Panc1 (cell line): ENCODE data around the gene ASXL1.
"Not testable (repeated sequence)": the region's sequence is repeated elsewhere in the genome, so short reads cannot be mapped to it uniquely, and the experiment has no call there.

ENCODE experiments used
- CTCF ChIP-seq: fragments of 450-650 bp; IDR thresholded peaks from 2 replicates; pipeline ENCODE4 v1.5.1; 2017; ENCODE audit warnings: mild to moderate bottlenecking
- POLR2AphosphoS5 ChIP-seq: IDR thresholded peaks from 2 replicates; pipeline ENCODE4 v1.6.1; 2012; ENCODE audit warnings: mild to moderate bottlenecking, low read depth, low read length, moderate library complexity
- REST ChIP-seq, 2 experiments: IDR thresholded peaks; 2 replicates each; pipeline ENCODE4 v1.6.1; 2011 to 2012; ENCODE audit warnings: low read depth in 2 of 2, control low read depth in 1 of 2, low read length in 1 of 2, mild to moderate bottlenecking in 1 of 2, moderate library complexity in 1 of 2; ENCODE audit not compliant: insufficient read depth in 1 of 2
- SIN3A ChIP-seq: IDR thresholded peaks from 2 replicates; pipeline ENCODE4 v1.6.1; 2012; ENCODE audit warnings: low read depth, mild to moderate bottlenecking, low read length, moderate library complexity, borderline replicate concordance; ENCODE audit not compliant: insufficient read depth
- TCF7L2 ChIP-seq: IDR thresholded peaks from 2 replicates; pipeline ENCODE4 v1.6.1; 2011; ENCODE audit warnings: mild to moderate bottlenecking, low read depth, low read length, inconsistent platforms

GRCh38 chr20:32383441-32383840 lies 25.3 kb downstream of the ASXL1 start:
- not testable (repeated sequence) for TF ChIP-seq POLR2AphosphoS5; CTCF; REST (IDR thresholded peaks at IDR 0.05; ENCODE audit: insufficient read depth in 1 of 2, low read depth in 2 of 2, low read length in 1 of 2); SIN3A; TCF7L2
